Right lobe of liver (tissue), 4 donors: ENCODE measurements around the gene SEC16B.

Experiments
- POLR2A ChIP-seq: fragments of 450-650 bp; IDR thresholded peaks from one replicate; pipeline ENCODE4 v1.6.1; 2017; ENCODE audit warnings: antibody characterized with exemption, mild to moderate bottlenecking
- TF ChIP-seq, protein P1 (sequence below), 4 donors: fragments of 200-600 bp in 3 of 4; fragments of 450-650 bp in 1 of 4; IDR thresholded peaks; one replicate each; pipeline versions ENCODE4 v1.5.1 to v1.8.0; 2016 to 2022; ENCODE audit warnings: antibody characterized with exemption in 4 of 4, mild to moderate bottlenecking in 2 of 4
- donor health status: DM: no; HTN: no; CAD: no.
- donor health status: DM: no; HTN: no; CAD: no.
- donor health status: DM: no; HTN: yes; CAD: no.

- no peak for TF ChIP-seq POLR2A
- TF ChIP-seq, protein P1, sequence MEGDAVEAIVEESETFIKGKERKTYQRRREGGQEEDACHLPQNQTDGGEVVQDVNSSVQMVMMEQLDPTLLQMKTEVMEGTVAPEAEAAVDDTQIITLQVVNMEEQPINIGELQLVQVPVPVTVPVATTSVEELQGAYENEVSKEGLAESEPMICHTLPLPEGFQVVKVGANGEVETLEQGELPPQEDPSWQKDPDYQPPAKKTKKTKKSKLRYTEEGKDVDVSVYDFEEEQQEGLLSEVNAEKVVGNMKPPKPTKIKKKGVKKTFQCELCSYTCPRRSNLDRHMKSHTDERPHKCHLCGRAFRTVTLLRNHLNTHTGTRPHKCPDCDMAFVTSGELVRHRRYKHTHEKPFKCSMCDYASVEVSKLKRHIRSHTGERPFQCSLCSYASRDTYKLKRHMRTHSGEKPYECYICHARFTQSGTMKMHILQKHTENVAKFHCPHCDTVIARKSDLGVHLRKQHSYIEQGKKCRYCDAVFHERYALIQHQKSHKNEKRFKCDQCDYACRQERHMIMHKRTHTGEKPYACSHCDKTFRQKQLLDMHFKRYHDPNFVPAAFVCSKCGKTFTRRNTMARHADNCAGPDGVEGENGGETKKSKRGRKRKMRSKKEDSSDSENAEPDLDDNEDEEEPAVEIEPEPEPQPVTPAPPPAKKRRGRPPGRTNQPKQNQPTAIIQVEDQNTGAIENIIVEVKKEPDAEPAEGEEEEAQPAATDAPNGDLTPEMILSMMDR (IDR thresholded peaks at IDR 0.05), result no peak
These were observed 13.8 kb upstream of the SEC16B start for GRCh38 chr1:177983482-177984135.
